ENCODE results near the gene CMIP.

GRCh38 chr16:81533175-81533507 lies 88.5 kb downstream of the CMIP start:
- TF ChIP-seq, protein P1, sequence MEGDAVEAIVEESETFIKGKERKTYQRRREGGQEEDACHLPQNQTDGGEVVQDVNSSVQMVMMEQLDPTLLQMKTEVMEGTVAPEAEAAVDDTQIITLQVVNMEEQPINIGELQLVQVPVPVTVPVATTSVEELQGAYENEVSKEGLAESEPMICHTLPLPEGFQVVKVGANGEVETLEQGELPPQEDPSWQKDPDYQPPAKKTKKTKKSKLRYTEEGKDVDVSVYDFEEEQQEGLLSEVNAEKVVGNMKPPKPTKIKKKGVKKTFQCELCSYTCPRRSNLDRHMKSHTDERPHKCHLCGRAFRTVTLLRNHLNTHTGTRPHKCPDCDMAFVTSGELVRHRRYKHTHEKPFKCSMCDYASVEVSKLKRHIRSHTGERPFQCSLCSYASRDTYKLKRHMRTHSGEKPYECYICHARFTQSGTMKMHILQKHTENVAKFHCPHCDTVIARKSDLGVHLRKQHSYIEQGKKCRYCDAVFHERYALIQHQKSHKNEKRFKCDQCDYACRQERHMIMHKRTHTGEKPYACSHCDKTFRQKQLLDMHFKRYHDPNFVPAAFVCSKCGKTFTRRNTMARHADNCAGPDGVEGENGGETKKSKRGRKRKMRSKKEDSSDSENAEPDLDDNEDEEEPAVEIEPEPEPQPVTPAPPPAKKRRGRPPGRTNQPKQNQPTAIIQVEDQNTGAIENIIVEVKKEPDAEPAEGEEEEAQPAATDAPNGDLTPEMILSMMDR (IDR thresholded peaks at IDR 0.05; ENCODE audit: borderline replicate concordance, extremely low read depth, low read length, poor library complexity, severe bottlenecking), result no peak
- TF ChIP-seq EZH2 (IDR thresholded peaks at IDR 0.05; ENCODE audit: borderline replicate concordance, low read depth, low read length, severe bottlenecking), result no peak
